Esophagus squamous epithelium (tissue), 5 donors: ENCODE data around the gene TOX2. TPM values are rescaled to one million over a fixed set of nuclear protein-coding genes. Genes with fewer than 3 reads are reported as not detected.

Experiments
- DNase-seq: peaks from one replicate; lab custom pipeline; 2025; lab: John Stamatoyannopoulos, UW
- H3K27ac ChIP-seq, 4 donors: fragments of 200-600 bp; sonication (generic); one replicate each; pipeline ENCODE4 v1.5.1; 2016 to 2019; ENCODE audit warnings: mild to moderate bottlenecking in 1 of 4
- H3K27me3 ChIP-seq, 4 donors: fragments of 200-600 bp; sonication (generic); 1 replicate in 3 of 4; 2 replicates in 1 of 4; pipeline versions ENCODE4 v1.5.1 to v1.6.0; 2017 to 2021; ENCODE audit warnings: antibody characterized with exemption in 1 of 4
- H3K36me3 ChIP-seq, 3 donors: fragments of 200-600 bp; sonication (generic); one replicate each; pipeline ENCODE4 v1.5.1; 2016 to 2019
- H3K4me1 ChIP-seq, 3 donors: fragments of 200-600 bp; sonication (generic); one replicate each; pipeline ENCODE4 v1.5.1; 2017 to 2019
- H3K4me3 ChIP-seq, 4 donors: fragments of 200-600 bp; sonication (generic); 1 replicate in 3 of 4; 2 replicates in 1 of 4; pipeline ENCODE4 v1.5.1; 2016 to 2019; ENCODE audit warnings: mild to moderate bottlenecking in 2 of 4, moderate library complexity in 1 of 4
- H3K9me3 ChIP-seq, 3 donors: fragments of 200-600 bp; sonication (generic); one replicate each; pipeline ENCODE4 v1.5.1; 2016 to 2019
- POLR2A ChIP-seq, 4 donors: fragments of 450-650 bp; IDR thresholded peaks; one replicate each; pipeline ENCODE4 v1.6.1; 2017; ENCODE audit warnings: antibody characterized with exemption in 4 of 4, mild to moderate bottlenecking in 4 of 4, moderate library complexity in 3 of 4
- WGBS, 2 donors: methylation state at CpG; one replicate each; pipeline ENCODE4 v1.1.5; 2018; 5-methylcytosine and 5-hydroxymethylcytosine counted together
- intact Hi-C: fragments of 100-400 bp; cut with DNase I; formaldehyde crosslinking; loops from one replicate; pipeline ENCODE4 v1.15.0; 2022
- total RNA-seq, 4 donors: library from RNA; depleted of rRNA; stranded (reverse); fragments of >200 nt; gene quantifications; one replicate each; pipeline ENCODE4 v1.1.0, GENCODE V29; 2016
- TF ChIP-seq, protein P1 (sequence below), 6 experiments: fragments of 450-650 bp in 4 of 6; fragments of 200-600 bp in 2 of 6; sonication (generic) in 2 of 6; IDR thresholded peaks; one replicate each; pipeline ENCODE4 v1.5.1; 2016 to 2019; ENCODE audit warnings: antibody characterized with exemption in 6 of 6, mild to moderate bottlenecking in 4 of 6, moderate library complexity in 4 of 6
- donor health status: DM: yes; HTN: yes; CAD: no.

The TOX2 gene
- total RNA-seq, 4 donors from 2014 or later: 0.99 to 22.9 (median 3.1) TPM

DNA sequence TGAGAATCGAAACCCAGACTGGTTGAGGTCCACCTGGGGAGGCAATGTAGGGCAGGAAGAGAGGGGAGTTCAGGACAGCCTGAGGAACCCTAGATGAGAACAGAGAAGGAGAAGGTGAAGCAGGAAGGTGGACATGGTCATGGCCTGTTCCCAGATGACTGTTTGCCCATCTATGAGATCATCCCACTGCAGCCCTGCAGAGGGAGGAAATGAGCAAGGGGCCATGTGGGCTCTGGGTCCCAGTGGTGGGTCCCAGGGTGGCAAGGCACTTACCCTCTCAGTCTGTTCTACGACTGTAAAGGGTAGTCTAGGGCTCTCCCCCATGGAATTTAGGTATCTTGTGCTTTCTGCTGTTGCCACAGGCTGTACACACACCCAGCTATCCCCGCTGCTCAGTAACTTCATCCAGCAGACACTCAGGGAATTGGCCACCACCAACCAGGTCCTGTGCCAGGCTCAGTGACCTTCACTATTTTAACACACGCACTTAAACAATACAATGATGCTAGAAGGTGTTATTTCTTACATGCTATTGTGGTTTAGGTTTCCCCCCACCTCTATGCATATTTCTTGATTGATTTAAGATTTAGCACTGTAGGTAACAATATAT, 89.8 kb downstream of the TOX2 start:
- TF ChIP-seq, protein P1, sequence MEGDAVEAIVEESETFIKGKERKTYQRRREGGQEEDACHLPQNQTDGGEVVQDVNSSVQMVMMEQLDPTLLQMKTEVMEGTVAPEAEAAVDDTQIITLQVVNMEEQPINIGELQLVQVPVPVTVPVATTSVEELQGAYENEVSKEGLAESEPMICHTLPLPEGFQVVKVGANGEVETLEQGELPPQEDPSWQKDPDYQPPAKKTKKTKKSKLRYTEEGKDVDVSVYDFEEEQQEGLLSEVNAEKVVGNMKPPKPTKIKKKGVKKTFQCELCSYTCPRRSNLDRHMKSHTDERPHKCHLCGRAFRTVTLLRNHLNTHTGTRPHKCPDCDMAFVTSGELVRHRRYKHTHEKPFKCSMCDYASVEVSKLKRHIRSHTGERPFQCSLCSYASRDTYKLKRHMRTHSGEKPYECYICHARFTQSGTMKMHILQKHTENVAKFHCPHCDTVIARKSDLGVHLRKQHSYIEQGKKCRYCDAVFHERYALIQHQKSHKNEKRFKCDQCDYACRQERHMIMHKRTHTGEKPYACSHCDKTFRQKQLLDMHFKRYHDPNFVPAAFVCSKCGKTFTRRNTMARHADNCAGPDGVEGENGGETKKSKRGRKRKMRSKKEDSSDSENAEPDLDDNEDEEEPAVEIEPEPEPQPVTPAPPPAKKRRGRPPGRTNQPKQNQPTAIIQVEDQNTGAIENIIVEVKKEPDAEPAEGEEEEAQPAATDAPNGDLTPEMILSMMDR (IDR thresholded peaks at IDR 0.05): no peak
- TF ChIP-seq POLR2A (IDR thresholded peaks at IDR 0.05): no peak
- intact Hi-C loops: no loop called here

DNA sequence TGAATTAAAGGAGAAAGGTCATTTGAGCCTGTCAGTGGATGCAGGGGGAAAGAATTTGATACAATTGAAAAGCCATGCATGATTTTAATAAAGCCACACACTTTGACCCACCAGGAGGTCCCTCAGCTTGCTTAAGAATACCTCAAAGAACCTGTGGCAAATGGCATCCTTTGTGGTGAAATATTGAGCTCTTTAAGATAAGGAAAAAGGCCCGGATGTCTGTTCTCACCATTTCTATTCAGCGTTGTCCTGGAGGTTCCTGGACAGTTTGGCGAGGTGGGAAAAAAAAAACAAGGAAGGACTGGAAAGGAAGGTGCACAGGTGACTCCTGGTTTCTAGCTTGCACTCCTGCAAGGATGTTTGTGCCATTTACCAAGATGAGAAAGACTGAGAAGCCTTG, 91.0 kb downstream of the TOX2 start:
- WGBS, 2 donors: 85 to 87% methylated on average over 3 of the region's 3 CpGs
- no peak overlapping the region for H3K4me3 ChIP-seq

More for the DNA sequence above, 89.8 kb downstream of the TOX2 start:
- Histone ChIP-seq H3K4me1 (no peaks in the 10 kb centered on the region), H3K27me3 (no peaks in the 10 kb centered on the region), H3K36me3 (peaks cover 0 to 12% (median 0%) of the 10 kb centered on the region in 3 donors), H3K4me3 (no peak overlapping the region), H3K27ac (no peak overlapping the region), H3K9me3 (no peaks in the 10 kb centered on the region)
- no peak for DNase-seq
- 80 to 89% methylated on average over 4 of the region's 4 CpGs for WGBS, 2 donors

DNA sequence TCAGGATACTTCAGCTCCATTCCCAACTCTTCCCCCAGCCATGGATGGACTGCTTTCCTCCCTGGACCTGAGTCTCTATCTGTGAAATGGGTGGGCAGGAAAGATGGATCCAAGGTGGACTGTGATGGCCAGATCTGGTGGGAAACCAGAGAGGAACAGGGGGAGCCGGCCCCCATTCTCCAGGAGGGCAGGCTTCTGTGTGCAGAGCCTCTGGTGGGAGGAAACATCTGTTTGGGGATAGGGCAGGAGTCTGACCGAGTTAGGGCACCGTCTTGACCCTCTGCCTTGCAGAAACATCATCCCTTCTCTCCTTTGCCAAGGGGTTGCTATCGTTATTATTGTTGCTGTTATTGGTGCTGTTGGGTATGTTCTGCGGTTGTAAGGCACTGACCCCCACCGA, 91.5 kb downstream of the TOX2 start:
- Histone ChIP-seq H3K27me3 (peaks cover 0 to 3% (median 0%) of the 10 kb centered on the region in 4 donors), H3K27ac (no peak overlapping the region), H3K9me3 (no peaks in the 10 kb centered on the region), H3K36me3 (peaks cover 0 to 12% (median 0%) of the 10 kb centered on the region in 3 donors), H3K4me1 (no peaks in the 10 kb centered on the region), H3K4me3 (no peak overlapping the region)
- TF ChIP-seq, protein P1 (IDR thresholded peaks at IDR 0.05): no peak
- no peak for TF ChIP-seq POLR2A (IDR thresholded peaks at IDR 0.05)
- DNase-seq: no peak
- intact Hi-C loops: no loop called here
- 77 to 91% methylated on average over 5 to 6 of the region's 6 CpGs for WGBS, 2 donors

More for the DNA sequence above, 91.0 kb downstream of the TOX2 start:
- intact Hi-C loops: no loop called here
- DNase-seq: no peak
- no peak for TF ChIP-seq POLR2A (IDR thresholded peaks at IDR 0.05)
- TF ChIP-seq, protein P1 (IDR thresholded peaks at IDR 0.05): no peak
- no peak overlapping the region for H3K27ac ChIP-seq
- H3K9me3 ChIP-seq: no peaks in the 10 kb centered on the region
- no peaks in the 10 kb centered on the region for H3K27me3 ChIP-seq
- peaks cover 0 to 12% (median 0%) of the 10 kb centered on the region in 3 donors for H3K36me3 ChIP-seq
- no peaks in the 10 kb centered on the region for H3K4me1 ChIP-seq

DNA sequence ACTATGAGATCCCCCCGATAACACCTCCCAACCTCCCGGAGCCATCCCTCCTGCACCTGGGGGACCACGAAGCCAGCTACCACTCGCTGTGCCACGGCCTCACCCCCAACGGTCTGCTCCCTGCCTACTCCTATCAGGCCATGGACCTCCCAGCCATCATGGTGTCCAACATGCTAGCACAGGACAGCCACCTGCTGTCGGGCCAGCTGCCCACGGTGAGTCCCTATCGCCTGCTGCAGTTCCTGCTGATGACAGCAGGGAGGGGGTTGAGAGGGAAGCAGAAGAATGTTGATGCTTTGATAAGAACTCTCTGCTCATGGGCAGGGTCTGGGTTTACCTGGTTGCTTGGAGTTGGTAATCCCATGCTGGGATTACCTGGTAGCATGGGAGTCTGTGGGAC, 91.9 kb downstream of the TOX2 start:
- peaks cover 0 to 2% (median 0%) of the 10 kb centered on the region in 3 donors for H3K4me1 ChIP-seq
- no peak for DNase-seq
- H3K36me3 ChIP-seq: peaks cover 0 to 12% (median 0%) of the 10 kb centered on the region in 3 donors
- no peaks in the 10 kb centered on the region for H3K9me3 ChIP-seq
- H3K27ac ChIP-seq: no peak overlapping the region
- 82 to 85% methylated on average over 7 to 9 of the region's 9 CpGs for WGBS, 2 donors
- intact Hi-C loops: no loop called here
- peaks cover 0 to 8% (median 0%) of the 10 kb centered on the region in 4 donors for H3K27me3 ChIP-seq
- no peak overlapping the region for H3K4me3 ChIP-seq
- TF ChIP-seq, protein P1 (IDR thresholded peaks at IDR 0.05): no peak

DNA sequence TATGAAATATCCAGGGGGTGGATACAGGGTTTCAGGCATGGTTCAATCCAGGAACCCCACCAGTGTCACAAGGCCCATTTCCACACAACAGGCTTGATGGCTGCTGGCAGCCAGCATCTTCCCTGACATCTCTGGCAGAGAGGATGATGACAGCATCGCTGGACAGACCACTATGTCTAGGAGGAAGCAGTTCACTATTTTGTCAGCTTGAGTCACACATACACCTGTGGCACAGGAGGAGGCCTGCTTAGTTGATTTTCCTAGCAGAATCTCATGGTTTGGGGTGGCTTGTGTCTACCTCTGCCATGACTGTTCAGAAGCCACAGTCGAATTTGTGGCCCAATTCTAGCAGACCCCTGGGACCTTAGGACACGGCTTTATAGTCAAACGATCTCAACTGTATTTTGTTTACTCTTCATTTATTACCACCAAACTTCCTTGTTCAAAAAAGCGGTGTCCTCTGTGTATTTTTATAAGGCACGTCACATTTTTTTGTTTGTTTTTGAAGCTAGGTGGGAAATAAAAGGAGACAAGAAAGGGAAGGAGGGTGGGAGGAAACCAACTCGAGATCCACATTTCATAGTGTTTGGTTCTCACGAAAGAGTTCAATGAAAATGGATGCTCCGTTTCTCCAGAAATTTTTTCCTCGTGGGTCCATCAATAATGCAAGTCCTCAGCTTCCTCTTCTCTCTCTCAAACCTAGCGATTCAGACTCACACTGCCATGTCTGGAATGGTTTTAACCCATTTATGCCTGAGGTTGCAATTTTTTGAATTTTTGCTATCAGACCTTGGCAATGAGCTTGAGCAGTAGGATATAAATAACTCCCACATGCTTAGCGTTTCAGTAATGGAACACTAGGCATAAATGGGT, 94.4 kb downstream of the TOX2 start:
- TF ChIP-seq, protein P1 (IDR thresholded peaks at IDR 0.05): no peak
- no peak for TF ChIP-seq POLR2A (IDR thresholded peaks at IDR 0.05)
- WGBS, 2 donors: 55 to 57% methylated on average over 12 of the region's 12 CpGs

More for the DNA sequence above, 94.4 kb downstream of the TOX2 start:
- Histone ChIP-seq H3K27ac (no peak overlapping the region), H3K4me3 (no peak overlapping the region), H3K36me3 (peaks cover 0 to 12% (median 0%) of the 10 kb centered on the region in 3 donors), H3K27me3 (peaks cover 0 to 8% (median 0%) of the 10 kb centered on the region in 4 donors), H3K4me1 (peaks cover 0 to 2% (median 0%) of the 10 kb centered on the region in 3 donors), H3K9me3 (no peaks in the 10 kb centered on the region)
- intact Hi-C loops: no loop called here
- DNase-seq: no peak
